Effector memory CD8-positive, alpha-beta T cell (primary cell): ENCODE results near the gene PLXDC2.

Experiments
- ATAC-seq: fragments of 150-1000 bp; cut with Tn5 transposase; replicated peaks from 2 replicates; pipeline ENCODE4 v1.10.0; 2021; ENCODE audit warnings: mild to moderate bottlenecking, moderate library complexity
- DNase-seq, 3 experiments: peaks; one replicate each; pipeline ENCODE4 v3.0.0; 2021
- H3K27ac Mint-ChIP-seq, 2 donors: one replicate each; pipeline ENCODE4 v1.8.0; 2022; ENCODE audit warnings: mild to moderate bottlenecking in 2 of 2, mixed read lengths in 2 of 2, moderate library complexity in 2 of 2
- H3K27me3 Mint-ChIP-seq, 2 donors: one replicate each; pipeline ENCODE4 v1.8.0; 2022; ENCODE audit warnings: mixed read lengths in 2 of 2
- H3K36me3 Mint-ChIP-seq: one replicate; pipeline ENCODE4 v1.8.0; 2022; ENCODE audit warnings: mild to moderate bottlenecking, moderate library complexity, mixed read lengths; ENCODE audit not compliant: insufficient read depth
- H3K4me1 Mint-ChIP-seq, 2 donors: one replicate each; pipeline ENCODE4 v1.8.0; 2022; ENCODE audit warnings: low read depth in 2 of 2, mixed read lengths in 2 of 2
- H3K4me3 Mint-ChIP-seq, 2 donors: one replicate each; pipeline ENCODE4 v1.8.0; 2022; ENCODE audit warnings: mild to moderate bottlenecking in 2 of 2, mixed read lengths in 2 of 2, moderate library complexity in 2 of 2
- H3K9me3 Mint-ChIP-seq, 2 donors: one replicate each; pipeline ENCODE4 v1.8.0; 2022; ENCODE audit warnings: mixed read lengths in 2 of 2

Gene PLXDC2

DNA sequence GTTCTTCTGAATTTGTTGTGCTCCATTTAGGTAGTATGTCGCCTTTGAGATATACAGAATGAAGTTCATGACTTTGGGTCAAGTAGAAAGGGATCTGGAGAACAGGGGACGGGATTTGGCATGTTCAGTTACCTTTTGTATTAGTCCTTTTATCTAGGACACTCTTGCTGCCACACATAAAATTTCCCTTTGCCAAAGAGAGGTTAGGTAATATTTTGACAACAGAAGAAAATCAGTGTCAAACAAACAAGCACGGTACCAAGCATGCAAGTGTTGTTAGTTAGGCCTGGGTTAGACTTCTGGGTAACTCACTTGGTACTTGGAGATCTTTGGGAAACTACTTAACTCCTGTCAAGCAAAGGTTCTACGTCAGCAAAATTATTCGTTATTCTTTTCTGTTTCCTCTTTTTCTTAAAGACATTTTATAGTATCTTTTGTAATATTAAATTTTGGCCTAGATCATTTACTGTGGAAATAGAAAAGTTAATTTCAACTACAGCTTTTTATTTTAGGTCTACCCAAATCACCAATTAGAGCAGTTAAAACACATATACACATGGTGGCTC is 116.7 kb downstream of the PLXDC2 start:
- Mint-ChIP-seq H3K4me3 (no peak overlapping the region), H3K27ac (no peak overlapping the region), H3K27me3 (no peaks in the 10 kb centered on the region), H3K9me3 (peaks cover 0 to 7% of the 10 kb centered on the region in 2 donors), H3K36me3 (no peaks in the 10 kb centered on the region), H3K4me1 (no peaks in the 10 kb centered on the region)
- DNase-seq (no peak), ATAC-seq (no peak)

GRCh38 chr10:19933772-19934171 is 117.5 kb downstream of the PLXDC2 start:
- Mint-ChIP-seq H3K36me3 (no peaks in the 10 kb centered on the region), H3K27me3 (no peaks in the 10 kb centered on the region), H3K4me3 (no peak overlapping the region), H3K9me3 (peaks cover 0 to 6% of the 10 kb centered on the region in 2 donors), H3K27ac (no peak overlapping the region), H3K4me1 (no peaks in the 10 kb centered on the region)
- ATAC-seq = no peak
- DNase-seq = no peak

- ATAC-seq (no peak), DNase-seq (no peak)
- Mint-ChIP-seq H3K27ac (no peak overlapping the region), H3K4me1 (no peaks in the 10 kb centered on the region), H3K27me3 (no peaks in the 10 kb centered on the region), H3K4me3 (no peak overlapping the region), H3K36me3 (no peaks in the 10 kb centered on the region), H3K9me3 (peaks cover 0 to 6% of the 10 kb centered on the region in 2 donors)
Observed at GRCh38 chr10:19935176-19935575, 118.9 kb downstream of the PLXDC2 start.

GRCh38 chr10:19936289-19936688 is 120.1 kb downstream of the PLXDC2 start:
- DNase-seq (no peak), ATAC-seq (no peak)
- Mint-ChIP-seq H3K4me1 (no peaks in the 10 kb centered on the region), H3K4me3 (no peak overlapping the region), H3K36me3 (no peaks in the 10 kb centered on the region), H3K27ac (no peak overlapping the region), H3K27me3 (no peaks in the 10 kb centered on the region), H3K9me3 (peaks cover 7 to 9% of the 10 kb centered on the region in 2 donors)

DNA sequence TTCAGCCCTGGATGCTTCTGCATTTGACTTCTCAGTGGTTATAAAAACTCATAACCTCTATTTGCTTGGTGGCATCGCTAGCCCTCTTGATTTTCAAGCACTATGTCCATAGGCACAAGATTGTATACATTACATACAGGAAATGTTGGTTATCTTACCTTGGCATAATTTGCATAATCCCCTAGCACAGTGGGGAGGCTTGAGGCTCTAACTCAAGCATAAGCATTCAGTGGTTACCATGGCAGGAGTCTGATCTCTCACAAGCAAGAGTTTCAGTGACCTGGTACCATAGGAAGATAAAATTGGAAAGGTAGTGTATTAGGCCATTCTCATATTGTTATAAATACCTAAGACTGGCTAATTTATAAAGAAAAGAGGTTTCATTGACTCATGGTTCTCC is 121.8 kb downstream of the PLXDC2 start:
- no peaks in the 10 kb centered on the region for H3K4me1 Mint-ChIP-seq
- no peak overlapping the region for H3K4me3 Mint-ChIP-seq
- DNase-seq = no peak
- no peak for ATAC-seq
- H3K36me3 Mint-ChIP-seq = no peaks in the 10 kb centered on the region
- H3K9me3 Mint-ChIP-seq = peaks cover 5 to 9% of the 10 kb centered on the region in 2 donors
- H3K27me3 Mint-ChIP-seq = no peaks in the 10 kb centered on the region
- H3K27ac Mint-ChIP-seq = no peak overlapping the region

DNA sequence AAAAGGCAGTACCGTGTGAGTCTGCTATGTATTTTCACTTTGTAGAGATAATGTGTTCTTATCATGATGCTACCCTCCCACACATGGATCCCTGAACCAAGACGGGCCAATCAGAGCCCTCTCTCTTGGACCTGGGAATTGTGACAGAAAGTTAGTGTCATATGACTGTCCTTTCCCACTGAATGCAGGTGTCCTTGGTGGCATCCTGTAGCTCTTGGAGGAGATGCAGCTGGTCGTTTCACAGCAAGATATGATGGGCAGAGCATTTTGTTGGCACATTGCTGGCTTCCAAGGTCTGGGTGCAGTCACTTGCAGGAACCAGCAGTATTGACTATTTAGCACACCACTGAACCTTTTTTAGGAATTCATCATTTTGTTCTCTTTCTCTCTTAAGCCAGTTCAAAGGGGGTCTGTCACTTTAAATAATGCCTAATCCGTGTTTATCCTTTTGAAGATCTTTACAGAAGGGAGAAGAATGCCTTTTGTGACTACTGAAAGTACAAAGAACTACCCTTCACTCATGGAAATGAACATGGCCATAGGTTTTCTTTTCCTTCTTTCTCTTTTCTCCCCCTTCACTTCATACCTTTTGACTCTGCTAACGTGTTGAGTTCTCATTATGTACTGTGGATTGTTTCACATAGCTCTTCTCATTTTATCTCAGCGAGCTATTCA is 125.1 kb downstream of the PLXDC2 start:
- DNase-seq = no peak
- Mint-ChIP-seq H3K27ac (no peak overlapping the region), H3K9me3 (peaks cover 6 to 9% of the 10 kb centered on the region in 2 donors), H3K4me3 (no peak overlapping the region), H3K36me3 (no peaks in the 10 kb centered on the region), H3K4me1 (no peaks in the 10 kb centered on the region), H3K27me3 (no peaks in the 10 kb centered on the region)
- no peak for ATAC-seq

DNA sequence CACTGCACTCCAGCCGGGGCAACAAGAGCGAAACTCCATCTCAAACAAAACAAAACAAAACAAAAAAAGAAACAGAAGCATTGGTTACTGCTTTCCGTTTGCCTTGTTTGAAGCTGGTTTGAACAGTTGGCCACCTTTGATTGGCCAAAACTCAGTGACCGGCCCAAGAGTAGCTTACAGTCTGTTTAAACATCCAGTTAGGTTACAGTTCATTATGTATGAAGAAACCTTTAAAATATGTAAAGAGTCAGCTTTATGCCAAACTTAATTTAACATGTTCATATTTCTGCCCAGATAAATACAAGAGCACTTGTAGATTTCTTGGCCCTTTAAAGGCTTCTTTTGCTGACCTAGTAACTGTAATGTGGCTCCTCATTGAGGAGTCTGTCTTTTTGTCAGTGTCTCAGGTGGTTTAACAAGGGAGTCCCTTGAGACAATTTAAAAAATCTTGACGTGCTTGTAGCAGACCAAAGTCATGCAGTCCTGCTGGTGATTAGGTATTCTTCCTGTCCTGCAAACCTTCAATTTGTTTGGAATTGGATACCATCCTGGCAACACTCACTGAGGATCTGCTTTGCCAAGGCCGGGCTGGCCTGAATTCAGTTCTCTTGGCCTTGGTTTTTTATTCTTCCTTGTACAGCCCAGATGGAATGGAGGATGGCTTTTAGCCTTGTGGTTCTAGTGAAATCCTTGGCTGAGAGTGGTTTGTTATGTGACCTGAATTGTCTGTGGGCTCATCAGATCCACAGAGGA is 128.9 kb downstream of the PLXDC2 start:
- H3K4me3 Mint-ChIP-seq = no peak overlapping the region
- ATAC-seq = no peak
- H3K9me3 Mint-ChIP-seq = peaks cover 6 to 11% of the 10 kb centered on the region in 2 donors
- H3K27ac Mint-ChIP-seq = no peak overlapping the region
- no peak for DNase-seq
- no peaks in the 10 kb centered on the region for H3K4me1 Mint-ChIP-seq
- H3K27me3 Mint-ChIP-seq = no peaks in the 10 kb centered on the region
- H3K36me3 Mint-ChIP-seq = no peaks in the 10 kb centered on the region

DNA sequence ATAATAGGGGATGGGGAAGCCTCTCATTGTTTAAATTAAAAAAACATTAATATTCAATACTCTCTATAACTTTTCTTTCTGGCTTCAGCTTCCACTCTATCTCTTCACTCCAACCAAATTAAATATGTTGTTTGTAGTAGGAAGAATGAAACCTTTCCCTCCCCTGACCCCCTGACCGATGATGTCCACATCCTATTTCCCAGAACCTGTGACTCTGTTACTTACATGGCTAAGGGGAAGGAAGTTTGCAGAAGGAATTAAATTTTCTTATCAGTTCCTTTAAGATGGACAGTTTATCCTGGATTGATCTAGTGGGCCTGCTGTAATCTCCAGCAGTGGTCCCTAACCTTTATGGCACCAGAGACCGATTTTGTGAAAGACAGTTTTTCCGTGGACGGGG is 130.0 kb downstream of the PLXDC2 start:
- Mint-ChIP-seq H3K27me3 (no peaks in the 10 kb centered on the region), H3K4me1 (no peaks in the 10 kb centered on the region), H3K36me3 (no peaks in the 10 kb centered on the region)

GRCh38 chr10:19946791-19947190 is 130.6 kb downstream of the PLXDC2 start:
- H3K36me3 Mint-ChIP-seq = no peaks in the 10 kb centered on the region
- H3K4me3 Mint-ChIP-seq = no peak overlapping the region
- ATAC-seq (no peak), DNase-seq (no peak)
- no peaks in the 10 kb centered on the region for H3K27me3 Mint-ChIP-seq
- H3K9me3 Mint-ChIP-seq = peaks cover 4 to 17% of the 10 kb centered on the region in 2 donors
- H3K4me1 Mint-ChIP-seq = no peaks in the 10 kb centered on the region
- no peak overlapping the region for H3K27ac Mint-ChIP-seq

More for the DNA sequence above, 130.0 kb downstream of the PLXDC2 start:
- DNase-seq (no peak), ATAC-seq (no peak)
- H3K9me3 Mint-ChIP-seq = peaks cover 4 to 13% of the 10 kb centered on the region in 2 donors
- H3K27ac Mint-ChIP-seq = no peak overlapping the region
- no peak overlapping the region for H3K4me3 Mint-ChIP-seq

GRCh38 chr10:19947215-19947614 is 131.0 kb downstream of the PLXDC2 start:
- Mint-ChIP-seq H3K4me1 (no peaks in the 10 kb centered on the region), H3K9me3 (peaks cover 4 to 17% of the 10 kb centered on the region in 2 donors), H3K36me3 (no peaks in the 10 kb centered on the region), H3K4me3 (no peak overlapping the region), H3K27me3 (no peaks in the 10 kb centered on the region), H3K27ac (no peak overlapping the region)
- ATAC-seq (no peak), DNase-seq (no peak)

GRCh38 chr10:19947656-19948055 is 131.4 kb downstream of the PLXDC2 start:
- H3K27me3 Mint-ChIP-seq = no peaks in the 10 kb centered on the region
- no peak overlapping the region for H3K27ac Mint-ChIP-seq
- peaks cover 4 to 17% of the 10 kb centered on the region in 2 donors for H3K9me3 Mint-ChIP-seq
- no peak for ATAC-seq
- H3K36me3 Mint-ChIP-seq = no peaks in the 10 kb centered on the region
- no peak for DNase-seq
- H3K4me3 Mint-ChIP-seq = no peak overlapping the region
- H3K4me1 Mint-ChIP-seq = no peaks in the 10 kb centered on the region

GRCh38 chr10:19952224-19953010 is 136.2 kb downstream of the PLXDC2 start:
- ATAC-seq = no peak
- no peak for DNase-seq
- Mint-ChIP-seq H3K4me1 (no peaks in the 10 kb centered on the region), H3K27me3 (no peaks in the 10 kb centered on the region), H3K9me3 (peaks cover 0 to 17% of the 10 kb centered on the region in 2 donors), H3K27ac (no peak overlapping the region), H3K4me3 (no peak overlapping the region), H3K36me3 (no peaks in the 10 kb centered on the region)

DNA sequence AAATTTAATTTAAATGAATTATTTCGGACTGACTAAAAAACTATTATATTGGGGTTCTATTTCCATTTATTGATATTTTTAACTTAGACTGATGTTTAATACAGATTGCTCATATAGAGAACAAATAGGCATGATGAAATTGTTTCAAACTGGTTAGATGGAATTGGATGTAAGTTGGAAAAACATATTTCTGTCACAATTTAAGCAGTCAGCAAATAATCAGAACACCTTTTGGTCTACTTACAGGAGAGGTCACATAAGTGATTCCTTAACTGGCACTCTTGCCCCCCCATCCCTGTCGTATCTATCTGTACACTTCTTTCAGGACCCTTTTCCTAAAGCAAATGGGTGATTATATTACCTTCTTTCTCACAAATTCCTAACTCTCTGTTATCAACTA is 138.4 kb downstream of the PLXDC2 start:
- DNase-seq (no peak), ATAC-seq (no peak)
- no peaks in the 10 kb centered on the region for H3K36me3 Mint-ChIP-seq
- H3K27me3 Mint-ChIP-seq = no peaks in the 10 kb centered on the region
- no peak overlapping the region for H3K27ac Mint-ChIP-seq
- H3K9me3 Mint-ChIP-seq = peaks cover 0 to 17% of the 10 kb centered on the region in 2 donors
- no peaks in the 10 kb centered on the region for H3K4me1 Mint-ChIP-seq
- no peak overlapping the region for H3K4me3 Mint-ChIP-seq
